ENCODE measurements around the gene FMNL3.

Gene FMNL3

DNA sequence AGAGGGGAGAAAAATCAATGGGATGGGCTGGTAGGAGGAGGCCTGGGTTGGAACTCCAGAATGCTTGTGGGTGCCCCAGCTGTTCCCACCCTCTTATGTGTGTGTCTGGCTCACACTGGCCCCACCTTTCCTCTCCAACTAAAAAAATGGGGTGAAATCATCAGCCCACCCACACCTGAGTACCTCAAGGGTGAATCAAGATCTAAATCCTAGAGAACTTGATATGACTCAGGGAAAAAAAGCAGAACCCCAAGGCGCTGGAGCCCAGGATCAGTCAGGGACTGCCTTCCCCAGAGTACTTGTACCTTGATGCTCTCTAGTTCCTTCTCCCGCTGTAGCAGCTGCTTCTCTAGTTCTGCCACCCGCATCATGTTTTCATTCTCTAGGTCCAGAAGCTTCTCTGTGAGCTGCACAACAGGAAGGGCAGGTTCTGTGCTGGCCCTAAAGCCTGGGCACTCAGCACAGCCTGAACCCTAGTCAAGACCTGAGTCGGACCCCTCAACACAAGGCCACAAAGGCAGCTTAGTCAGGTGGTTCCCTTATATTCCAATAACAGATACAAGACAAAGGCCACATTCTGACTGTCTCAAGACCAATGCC, 54.2 kb downstream of the FMNL3 start:
- FAIRE-seq (no peak), DNase-seq (ENCODE audit: low spot score) (no peak)

DNA sequence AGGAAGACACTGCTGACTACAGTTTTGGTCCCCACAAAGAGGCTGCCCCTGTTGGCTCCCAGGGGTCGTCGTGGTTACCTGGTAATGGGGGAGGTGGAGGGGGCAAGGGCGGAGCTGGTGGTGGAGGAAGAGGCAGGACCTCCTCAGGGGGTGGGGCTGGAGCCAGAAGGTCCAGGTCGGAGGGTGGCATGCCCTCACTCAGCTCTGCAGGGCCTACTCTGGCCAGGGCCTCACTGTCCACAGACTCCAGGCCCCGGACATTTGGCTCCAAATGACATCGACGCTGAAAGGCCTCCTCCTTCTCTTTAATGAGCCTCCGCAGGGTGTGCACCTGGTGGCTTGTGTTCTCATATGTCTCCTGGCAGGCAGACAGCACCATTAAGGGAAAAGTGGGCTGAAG, 55.4 kb downstream of the FMNL3 start:
- no peak for FAIRE-seq
- no peak for DNase-seq (ENCODE audit: low spot score)

DNA sequence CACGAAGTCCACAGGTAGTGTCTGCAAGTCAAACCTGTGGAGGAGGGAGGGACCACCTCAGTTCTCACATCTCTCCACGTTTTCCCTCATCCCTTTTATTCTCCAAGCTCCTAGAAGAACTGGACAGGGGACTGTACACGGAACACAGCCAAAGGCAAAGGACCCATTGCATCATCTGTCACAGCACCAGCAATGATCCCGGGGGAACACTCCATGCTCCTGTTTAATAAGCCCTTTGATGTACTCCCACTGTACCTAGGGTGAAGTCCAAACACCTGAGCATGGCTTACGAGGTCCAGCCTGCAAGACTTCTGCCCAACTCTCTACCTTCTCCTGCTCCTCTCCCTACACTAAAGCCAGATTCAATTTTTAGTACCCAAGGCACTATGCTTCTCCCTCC, 57.3 kb downstream of the FMNL3 start:
- DNase-seq (ENCODE audit: low spot score), result no peak
- no peak for FAIRE-seq

DNA sequence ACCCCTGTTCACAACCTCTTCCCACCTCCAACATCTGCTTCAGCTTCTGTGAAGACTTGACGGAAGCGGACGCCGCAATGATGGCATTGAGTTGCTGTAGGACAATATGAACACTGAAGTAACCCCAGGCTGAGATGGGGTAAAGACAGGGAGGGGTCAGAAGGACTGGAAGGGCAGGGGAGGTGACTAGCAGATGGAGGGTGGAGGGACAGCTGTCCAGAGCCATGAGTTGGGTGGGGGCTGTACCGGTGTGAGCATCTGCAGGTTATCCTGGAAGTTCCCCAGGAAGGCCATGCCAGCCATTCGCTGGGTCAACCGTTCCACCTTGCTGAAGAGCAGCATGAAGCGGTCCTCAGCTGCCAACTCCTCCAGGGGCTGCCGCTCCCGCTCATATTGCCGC, 57.8 kb downstream of the FMNL3 start:
- DNase-seq (ENCODE audit: low spot score), result no peak
- FAIRE-seq, result no peak

DNA sequence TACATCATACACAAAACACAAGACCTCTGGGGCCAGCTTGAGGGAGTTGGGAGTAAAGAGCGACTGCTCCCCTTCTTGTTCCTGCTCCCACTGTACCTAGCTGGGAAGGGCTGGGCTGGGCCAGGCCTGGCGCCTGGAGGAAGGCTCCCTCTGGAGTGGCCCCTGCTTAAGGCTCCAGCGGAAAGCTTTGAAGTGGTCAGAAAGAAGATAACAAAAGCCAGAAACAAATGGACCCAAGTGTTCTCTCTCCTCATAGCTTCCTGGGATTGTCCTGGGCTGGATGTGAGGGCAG, 58.5 kb downstream of the FMNL3 start:
- no peak for FAIRE-seq

DNA sequence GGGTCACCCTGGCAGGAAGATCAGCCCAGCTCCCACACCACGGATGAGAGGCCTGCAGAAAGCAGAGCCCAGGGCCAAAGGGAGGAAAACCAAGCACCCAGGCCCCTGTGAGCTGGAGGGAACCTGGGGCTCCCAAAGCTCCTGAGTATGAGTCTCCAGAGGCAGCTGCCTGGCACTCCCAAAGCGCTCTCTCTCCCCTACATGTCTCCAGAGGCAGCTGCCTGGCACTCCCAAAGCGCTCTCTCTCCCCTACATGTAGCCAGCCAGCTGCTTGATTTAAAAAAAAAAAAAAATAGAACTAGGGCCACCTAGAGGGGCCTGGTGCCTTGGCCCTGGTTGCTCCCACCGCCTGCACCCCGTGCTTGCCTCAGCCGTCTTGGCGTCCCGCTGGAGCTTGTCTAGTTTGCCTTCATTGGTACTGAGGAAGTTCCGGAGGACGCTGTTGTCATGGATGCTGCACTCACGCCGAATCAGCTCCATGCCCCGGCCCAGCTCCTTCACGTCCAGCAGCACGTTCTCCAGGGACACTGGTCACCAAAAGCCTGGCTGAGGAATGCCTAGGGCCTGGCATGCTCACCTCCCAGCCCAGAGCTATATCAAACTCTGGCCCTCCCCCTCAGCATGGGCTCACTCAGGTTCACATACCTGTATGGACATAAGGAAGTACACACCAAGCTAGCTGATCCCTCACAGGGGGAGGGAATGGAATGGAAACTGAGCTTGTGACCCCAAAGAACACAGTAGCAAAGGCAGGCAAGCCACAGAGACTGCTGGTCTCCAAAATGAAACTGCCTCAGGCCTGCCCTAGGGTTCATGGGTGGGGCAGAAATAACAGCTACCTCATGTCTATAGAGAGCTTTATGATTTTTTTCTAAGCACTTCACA, 59.1 kb downstream of the FMNL3 start:
- FAIRE-seq, result no peak
- no peak for DNase-seq (ENCODE audit: low spot score)

More for the DNA sequence above, 58.5 kb downstream of the FMNL3 start:
- no peak for DNase-seq (ENCODE audit: low spot score)

DNA sequence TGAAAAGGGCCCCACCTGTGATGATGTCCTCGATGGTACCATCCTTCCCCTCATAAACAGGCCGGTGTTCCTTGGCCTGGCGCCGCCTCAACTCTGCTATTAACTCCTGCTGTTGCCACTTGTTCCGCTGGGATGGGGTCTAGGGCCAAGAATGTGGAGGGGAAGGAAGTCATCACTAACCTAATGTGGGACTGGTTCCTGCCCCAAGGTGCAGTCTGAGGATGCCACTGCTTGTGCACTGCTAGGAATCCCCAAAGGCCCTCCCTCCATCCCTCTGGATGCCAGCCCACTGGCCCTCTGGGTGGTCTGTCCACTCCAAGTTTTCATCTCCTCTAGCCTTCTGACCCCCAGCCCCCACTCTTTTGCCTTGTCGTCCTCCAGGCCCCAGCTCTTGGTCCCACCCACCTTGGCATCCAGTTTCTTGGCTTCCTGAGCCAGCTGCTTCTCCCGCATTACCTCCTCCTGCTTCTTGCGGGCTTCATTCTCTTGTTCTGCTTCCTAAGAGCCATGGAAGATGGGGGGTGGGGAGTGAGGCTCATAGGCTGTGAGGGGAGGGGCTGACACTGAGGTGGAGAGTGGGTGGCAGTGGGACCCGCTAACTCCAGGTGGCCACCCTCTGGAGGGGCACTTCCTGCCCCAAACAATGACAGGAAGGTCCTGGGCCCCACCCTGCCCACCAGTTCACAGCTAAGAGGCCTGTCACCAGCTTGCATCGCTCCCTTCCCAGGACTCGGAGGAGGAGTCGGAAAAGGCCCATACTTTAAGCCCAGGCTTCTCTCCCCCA, 60.1 kb downstream of the FMNL3 start:
- DNase-seq (ENCODE audit: low spot score), result no peak
- no peak for FAIRE-seq

DNA sequence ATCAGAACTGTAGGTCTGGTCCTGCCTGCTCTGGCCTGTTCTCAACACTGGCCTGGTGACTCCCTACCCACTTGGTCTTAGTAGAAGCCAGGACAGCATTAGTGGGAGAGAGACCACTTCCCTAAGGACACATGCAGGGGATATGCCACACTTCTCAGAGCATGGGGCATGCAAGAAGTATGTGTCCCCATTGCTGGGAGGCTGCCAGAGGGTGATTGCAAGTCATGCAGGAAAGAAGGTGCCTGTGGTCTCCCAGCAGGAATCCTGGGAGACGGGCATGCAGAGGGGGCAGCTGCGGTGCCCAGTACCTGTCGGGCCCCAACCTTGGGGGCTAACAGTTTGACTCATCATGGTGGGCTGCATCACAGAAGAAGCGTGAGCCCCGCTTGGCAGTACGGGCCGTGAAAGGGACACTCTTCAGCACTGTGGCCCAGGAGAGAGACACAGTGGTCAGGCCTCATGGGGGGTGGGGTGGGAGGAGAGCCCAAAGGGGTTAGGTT, 60.8 kb downstream of the FMNL3 start:
- DNase-seq (ENCODE audit: low spot score), result no peak
- FAIRE-seq, result no peak

DNA sequence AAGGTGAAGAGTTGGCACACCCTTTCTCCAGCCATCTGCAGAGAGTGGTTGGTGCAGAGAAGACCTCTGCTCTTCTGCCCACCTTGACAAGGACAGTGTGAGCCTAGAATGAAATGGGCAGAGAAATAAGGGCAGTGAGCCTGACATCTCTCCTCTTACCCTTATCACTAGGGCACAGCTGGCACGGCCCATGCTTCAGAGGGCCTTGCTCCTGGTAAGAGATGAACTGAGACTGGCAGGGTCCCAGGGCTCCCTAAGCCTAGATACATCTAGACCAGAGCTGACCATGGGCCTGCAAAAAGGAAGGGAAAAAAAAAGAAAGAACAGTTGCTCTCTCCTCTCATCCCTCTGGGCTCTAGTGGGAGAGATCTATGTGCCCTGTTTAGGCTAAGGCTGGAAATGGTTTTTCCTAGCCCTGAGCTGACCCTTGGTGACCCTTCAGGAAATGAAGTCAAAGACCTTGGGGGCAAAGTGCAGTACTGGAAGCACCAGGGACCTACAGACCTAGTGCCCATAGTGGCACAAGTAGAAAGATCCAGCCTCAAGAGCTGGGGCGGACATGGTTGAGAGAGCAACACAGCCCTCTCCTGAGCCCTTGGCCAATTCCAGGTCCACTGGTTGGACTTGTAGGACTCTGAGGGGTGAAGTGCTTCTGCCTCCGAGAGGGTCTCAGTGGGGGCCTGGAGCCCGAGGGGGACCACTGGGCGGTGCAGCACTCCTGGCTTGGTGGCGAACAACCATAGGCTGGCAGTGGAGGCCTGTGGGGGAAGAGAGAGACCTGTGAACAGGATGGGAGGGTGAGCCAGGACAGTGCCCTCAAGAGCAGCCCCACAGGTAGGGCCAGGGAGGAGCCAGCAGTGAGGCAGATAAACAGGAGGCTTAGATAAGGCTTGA, 61.8 kb downstream of the FMNL3 start:
- FAIRE-seq, result no peak
- no peak for DNase-seq (ENCODE audit: low spot score)

DNA sequence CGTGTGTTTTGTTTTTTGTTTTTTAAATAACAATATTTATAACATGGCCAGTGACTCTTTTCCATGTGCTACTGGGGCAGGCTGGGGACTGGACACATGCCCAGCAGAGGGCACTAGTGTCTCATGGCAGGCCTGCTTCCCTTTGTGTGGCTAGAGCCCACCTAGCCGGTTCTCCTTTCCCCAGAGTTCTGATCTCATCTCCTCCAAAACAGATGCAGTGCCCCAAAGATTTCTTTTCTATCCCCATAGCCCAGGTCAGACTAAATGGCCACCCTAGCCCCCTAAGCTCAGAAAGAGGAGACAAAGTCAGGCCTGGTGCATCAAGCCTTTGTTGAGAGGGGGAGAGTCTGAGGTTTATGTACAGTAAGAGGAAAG, 62.6 kb downstream of the FMNL3 start:
- FAIRE-seq (no peak), DNase-seq (ENCODE audit: low spot score) (peak; percentile 29)

DNA sequence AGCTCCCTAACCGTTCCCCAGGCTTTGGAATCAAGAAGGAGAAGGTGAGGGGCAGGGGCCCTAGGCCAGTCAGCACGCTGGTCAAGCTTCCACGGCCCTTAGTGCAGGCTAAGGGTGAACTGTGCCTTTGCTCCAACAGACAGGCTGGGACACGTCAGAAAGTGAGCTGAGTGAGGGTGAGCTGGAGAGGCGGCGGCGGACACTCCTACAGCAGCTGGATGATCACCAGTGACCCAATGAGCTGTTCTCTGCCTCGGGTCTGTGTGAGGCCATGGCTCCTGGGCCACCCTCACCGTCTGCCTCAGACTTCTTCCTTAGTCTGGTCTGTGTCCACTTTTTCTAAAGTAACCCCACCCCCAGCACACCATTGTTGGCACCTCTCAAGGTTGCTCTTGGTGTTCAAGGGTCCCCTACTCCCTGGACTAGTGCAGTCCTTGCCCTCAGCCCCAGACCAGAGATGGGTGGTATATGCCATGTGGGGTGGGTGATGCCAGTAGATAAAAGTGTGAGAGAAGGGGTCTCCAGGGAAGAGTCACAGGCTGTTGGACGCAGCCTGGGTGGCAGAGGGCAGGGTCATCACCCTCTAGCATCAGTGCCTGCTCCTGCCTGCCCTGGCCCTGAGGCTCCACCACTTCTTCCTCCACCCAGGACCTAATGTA, 63.1 kb downstream of the FMNL3 start:
- no peak for FAIRE-seq
- no peak for DNase-seq (ENCODE audit: low spot score)

DNA sequence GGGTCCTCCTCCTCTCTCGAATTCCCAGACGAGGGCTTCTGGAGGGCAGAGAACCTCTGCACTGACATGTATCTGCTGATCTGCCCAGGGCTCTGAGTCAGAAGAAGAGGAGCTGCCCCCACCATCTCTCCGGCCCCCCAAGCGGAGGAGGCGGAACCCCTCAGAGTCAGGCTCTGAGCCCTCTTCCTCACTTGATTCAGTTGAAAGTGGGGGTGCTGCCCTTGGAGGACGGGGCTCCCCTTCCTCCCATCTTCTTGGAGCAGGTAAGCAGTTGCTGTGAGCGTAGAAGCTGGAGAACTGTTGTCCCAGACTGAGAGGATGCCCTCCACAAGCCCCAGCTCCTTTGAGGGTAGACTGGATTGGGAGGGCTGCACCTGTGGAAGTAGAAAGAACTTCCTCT, 64.1 kb downstream of the FMNL3 start:
- no peak for DNase-seq (ENCODE audit: low spot score)
- FAIRE-seq, result no peak

DNA sequence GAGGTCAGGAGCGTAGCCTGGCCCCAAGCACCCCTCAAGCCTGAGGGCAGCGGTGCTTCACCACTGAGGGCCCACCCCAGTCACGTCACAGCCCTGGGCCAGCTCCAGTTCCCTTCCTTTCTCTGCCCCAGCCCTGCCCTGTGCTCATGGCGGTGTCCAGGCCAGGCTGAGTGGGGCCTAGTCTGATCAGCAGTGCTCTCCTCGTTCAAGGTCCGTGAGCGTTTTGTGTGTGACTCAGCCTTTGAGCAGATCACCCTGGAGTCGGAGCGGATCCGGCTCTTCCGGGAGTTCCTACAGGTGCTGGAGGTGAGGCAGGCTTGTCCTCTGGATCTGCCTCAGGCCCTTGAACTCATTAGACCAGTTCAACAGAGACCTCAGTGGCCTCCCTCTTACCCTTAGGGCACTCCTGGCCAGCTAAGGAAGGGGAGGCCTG, 64.8 kb downstream of the FMNL3 start:
- DNase-seq (ENCODE audit: low spot score) (no peak), FAIRE-seq (no peak)

DNA sequence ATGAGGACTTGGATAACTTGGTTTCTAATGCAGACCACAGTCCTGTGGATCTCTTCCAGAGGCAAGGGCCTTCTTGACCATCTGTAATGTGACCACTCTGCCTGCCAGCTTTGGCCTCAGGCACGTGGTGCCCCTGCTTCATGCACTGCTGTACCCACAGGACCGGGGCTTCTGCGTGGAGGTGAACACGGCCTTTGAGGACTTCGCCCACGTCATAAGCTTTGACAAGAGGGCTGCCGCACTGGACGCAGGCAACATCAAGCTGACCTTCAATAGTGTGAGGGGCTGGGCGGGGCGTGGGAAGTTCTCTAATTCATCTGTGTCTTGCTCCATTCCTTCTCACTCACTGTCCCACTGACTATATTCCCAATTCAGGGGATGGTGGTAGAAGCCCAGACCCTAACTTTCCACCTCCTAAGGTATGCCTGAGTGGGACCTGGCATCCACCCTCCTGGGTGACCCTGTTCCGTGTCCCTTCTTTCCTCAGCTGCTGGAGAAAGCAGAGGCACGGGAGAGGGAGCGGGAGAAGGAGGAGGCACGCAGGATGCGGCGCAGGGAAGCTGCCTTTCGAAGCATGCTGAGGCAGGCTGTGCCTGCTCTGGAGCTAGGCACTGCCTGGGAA, 65.3 kb downstream of the FMNL3 start:
- FAIRE-seq (no peak), DNase-seq (ENCODE audit: low spot score) (no peak)

DNA sequence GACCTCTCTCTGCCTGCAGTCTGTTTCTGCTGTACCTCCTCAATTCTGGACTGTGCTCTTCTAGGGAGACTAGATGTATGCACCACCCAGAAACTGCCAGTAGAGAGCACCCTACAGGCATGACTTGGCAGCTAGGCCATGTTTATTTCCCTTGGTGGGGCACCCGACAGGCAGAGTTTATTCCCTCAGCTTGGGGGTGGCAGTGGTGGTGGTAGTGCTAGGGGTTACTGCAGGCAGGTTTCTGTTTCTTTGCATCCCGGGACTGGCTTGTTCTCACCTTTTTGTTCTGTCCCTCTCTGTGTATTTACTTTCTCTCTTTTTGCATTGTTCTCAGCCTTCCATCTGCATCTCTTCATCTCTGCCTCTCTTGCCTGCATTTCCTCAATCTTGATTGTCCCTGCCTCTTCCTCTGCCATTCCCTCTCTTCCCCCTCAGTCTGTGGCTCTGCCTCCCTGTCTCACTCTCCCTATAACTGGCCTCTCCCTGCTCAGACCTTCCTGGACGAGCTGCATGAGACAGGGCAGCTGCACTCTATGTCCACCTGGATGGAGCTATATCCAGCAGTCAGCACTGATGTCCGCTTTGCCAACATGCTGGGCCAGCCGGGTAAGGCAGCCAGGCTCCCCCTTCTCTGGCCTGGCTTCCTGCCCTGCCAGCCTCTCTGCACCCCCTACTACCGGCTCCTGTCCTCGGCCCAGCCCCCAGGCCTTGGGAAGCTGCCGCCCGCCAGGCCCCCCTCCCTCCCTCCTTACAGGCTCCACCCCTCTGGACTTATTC, 70.0 kb downstream of the FMNL3 start:
- FAIRE-seq (no peak), DNase-seq (ENCODE audit: low spot score) (peak; percentile 47)

DNA sequence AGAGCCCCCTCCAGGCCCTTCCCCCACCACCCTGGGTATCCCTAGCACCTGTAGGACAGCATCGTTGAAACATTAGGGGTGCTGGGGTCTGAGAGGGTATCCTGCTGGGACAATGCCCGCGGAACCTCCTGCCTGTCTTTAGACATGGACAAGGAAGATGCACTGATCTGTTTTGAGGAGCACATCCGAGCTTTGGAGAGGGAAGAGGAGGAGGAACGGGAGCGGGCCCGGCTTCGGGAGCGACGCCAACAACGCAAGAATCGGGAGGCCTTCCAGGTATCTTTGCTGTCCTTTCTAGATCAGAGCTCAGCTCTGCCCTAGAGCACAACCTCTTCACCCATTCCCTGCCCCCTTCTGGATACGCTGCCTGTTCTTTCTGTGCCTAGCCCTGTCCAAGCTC, 70.6 kb downstream of the FMNL3 start:
- DNase-seq (ENCODE audit: low spot score) (no peak), FAIRE-seq (no peak)

DNA sequence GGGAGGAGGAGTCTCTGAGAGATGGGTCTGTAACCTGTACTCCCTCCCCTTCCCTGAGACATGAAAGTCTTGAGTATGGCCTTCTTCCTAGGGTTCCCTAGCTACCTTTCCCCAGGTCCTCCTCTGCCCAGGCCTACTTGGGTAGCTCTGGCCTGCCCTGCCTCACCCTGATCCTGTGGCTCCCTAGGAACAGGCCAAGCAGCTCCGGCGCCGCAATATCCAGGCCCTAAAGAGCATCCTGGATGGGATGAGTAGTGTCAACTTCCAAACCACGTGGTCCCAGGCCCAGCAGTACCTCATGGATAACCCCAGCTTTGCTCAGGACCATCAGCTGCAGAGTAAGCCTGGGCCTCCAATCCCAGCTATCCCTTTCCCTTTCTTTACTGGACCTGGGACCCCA, 71.5 kb downstream of the FMNL3 start:
- no peak for FAIRE-seq
- DNase-seq (ENCODE audit: low spot score), result no peak

DNA sequence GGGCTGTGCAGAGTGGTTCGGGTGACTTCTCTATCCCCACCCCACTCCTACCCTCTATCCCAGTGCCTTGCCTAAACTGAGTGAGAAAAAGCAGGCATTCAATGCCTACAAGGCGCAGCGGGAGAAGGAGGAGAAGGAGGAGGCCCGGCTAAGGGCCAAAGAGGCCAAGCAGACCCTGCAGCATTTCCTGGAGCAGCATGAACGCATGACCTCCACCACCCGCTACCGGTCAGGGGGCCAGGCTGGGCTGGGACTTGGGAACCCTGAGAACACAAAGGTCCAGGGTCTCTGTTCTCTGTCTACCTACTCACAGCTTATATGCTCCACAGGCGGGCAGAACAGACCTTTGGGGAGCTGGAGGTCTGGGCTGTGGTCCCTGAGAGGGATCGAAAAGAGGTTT, 72.2 kb downstream of the FMNL3 start:
- FAIRE-seq (no peak), DNase-seq (ENCODE audit: low spot score) (no peak)

DNA sequence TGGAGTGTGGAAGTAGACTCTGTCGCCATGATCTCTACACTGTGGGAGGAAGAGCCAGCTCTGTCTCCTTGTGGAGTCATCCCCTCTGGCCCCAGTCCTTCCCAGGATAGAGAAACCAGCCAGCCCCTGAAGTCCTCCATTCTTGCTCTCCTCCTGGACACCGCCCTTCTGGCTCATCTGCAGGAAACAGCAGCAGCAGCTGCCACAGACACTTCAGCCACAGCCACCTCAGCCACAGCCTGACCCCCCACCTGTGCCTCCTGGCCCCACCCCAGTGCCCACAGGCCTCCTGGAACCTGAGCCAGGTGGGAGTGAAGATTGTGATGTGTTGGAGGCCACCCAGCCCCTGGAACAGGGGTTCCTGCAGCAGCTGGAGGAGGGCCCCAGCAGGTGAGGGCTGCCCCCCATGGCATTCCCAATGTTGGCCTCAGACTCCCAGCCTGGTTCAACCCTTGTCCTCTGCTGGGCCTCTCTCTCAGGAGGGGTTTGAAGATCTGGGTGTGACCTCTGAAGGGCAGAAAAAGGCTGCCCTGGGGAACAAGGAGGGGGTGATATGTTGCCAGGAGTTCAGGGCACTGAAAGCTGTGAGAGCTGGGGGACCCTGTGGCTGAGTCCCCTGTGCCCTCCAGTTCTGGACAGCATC, 73.4 kb downstream of the FMNL3 start:
- FAIRE-seq, result no peak

More for the DNA sequence above, 73.4 kb downstream of the FMNL3 start:
- DNase-seq (ENCODE audit: low spot score), result no peak

Measured in RCC 7860 (cell line).